ENCODE measurements around the gene KCNIP3.

DNA sequence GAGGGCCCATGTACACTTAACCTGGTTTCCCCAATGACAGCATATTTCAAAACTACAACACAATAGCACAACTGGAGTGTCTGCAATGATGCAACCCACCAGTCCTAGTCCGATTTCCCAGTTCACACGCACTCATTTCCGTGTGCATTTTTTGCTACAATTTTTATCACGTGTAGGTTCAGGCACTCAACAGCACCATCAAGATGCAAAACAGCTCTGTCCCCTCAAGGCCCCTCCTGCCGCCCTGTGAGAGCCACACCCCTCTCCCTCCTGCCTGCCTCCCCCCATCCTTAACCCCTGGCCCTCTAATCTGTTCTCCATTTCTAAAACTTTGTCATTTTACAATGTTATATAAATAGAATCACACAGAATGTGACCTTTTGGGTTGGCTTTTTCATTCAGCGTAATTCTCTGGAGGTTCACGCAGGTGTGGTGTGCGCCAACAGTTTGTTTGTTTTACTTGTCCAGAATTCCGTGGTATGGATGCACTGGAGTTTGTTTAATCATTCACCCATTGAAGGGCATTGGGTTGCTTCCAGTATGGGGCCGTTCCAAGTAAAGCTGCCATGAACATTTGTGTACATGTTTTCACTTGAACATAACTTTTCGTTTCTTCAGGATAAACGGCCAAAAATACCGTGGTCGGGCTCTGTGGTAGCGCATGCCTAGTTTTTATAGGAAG lies 8.4 kb downstream of the KCNIP3 start:
- TF ChIP-seq, protein P1, sequence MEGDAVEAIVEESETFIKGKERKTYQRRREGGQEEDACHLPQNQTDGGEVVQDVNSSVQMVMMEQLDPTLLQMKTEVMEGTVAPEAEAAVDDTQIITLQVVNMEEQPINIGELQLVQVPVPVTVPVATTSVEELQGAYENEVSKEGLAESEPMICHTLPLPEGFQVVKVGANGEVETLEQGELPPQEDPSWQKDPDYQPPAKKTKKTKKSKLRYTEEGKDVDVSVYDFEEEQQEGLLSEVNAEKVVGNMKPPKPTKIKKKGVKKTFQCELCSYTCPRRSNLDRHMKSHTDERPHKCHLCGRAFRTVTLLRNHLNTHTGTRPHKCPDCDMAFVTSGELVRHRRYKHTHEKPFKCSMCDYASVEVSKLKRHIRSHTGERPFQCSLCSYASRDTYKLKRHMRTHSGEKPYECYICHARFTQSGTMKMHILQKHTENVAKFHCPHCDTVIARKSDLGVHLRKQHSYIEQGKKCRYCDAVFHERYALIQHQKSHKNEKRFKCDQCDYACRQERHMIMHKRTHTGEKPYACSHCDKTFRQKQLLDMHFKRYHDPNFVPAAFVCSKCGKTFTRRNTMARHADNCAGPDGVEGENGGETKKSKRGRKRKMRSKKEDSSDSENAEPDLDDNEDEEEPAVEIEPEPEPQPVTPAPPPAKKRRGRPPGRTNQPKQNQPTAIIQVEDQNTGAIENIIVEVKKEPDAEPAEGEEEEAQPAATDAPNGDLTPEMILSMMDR (IDR thresholded peaks at IDR 0.05; ENCODE audit: insufficient read depth, low read depth, low read length): no peak
- no peak for TF ChIP-seq EZH2 (IDR thresholded peaks at IDR 0.05; ENCODE audit: insufficient read depth, low read length)

Data from astrocyte (in vitro differentiated cells and primary cell).